G401 (cell line): ENCODE measurements around the gene NLGN1. TPM values are rescaled to one million over a fixed set of nuclear protein-coding genes. Genes with fewer than 3 reads are reported as not detected.

Experiments used
- DNase-seq: peaks from one replicate; pipeline ENCODE4 v3.0.0-alpha.2; 2015; ENCODE audit warnings: low spot score
- in situ Hi-C: cut with HindIII; loops from 2 replicates; pipeline ENCODE4 v1.10.0; 2016; ENCODE audit warnings: low sequenced_read_pairs, mixed read lengths
- total RNA-seq: library from RNA; depleted of rRNA; stranded (reverse); fragments of >200 nt; shearing (Covaris generic); gene quantifications from 2 replicates; pipeline ENCODE4 v1.2.3, GENCODE V29; 2014

The NLGN1 gene
- total RNA-seq, 1 experiment from 2014 or later = 11.2 TPM

- in situ Hi-C loops = no loop called here
- DNase-seq = peak; percentile 27
Measured at GRCh38 chr3:173986861-173987410, 589.4 kb downstream of the NLGN1 start.

GRCh38 chr3:173988909-173989308 is 591.4 kb downstream of the NLGN1 start:
- DNase-seq = no peak
- in situ Hi-C loops = no loop called here

GRCh38 chr3:173992416-173992815 is 594.9 kb downstream of the NLGN1 start:
- in situ Hi-C loops = no loop called here
- no peak for DNase-seq

- in situ Hi-C loops = no loop called here
- DNase-seq = peak; percentile 29
Measured at GRCh38 chr3:173993299-173993698, 595.8 kb downstream of the NLGN1 start.

GRCh38 chr3:174000675-174001074 is 603.1 kb downstream of the NLGN1 start:
- DNase-seq = no peak
- in situ Hi-C loops = no loop called here

DNA sequence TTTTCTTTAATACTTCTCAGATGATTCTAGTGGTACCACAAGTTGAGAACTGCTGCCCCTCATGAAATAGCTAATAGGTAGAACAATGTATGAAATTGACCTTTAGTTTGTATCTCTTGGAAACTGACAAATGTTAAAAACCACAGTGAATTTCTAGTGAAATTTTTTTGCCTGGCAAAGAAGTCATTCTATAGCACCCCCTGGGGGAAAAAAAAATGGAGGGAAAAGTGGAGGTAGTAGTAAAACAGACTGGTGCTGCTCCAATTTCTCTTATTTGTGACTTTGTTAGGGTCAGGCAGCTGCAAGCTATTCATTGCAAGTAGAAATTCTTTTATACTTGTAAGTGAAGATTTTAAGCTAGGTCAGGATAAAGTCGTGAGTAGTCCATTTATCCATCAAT is 605.0 kb downstream of the NLGN1 start:
- in situ Hi-C loops = no loop called here
- DNase-seq = no peak

- in situ Hi-C loops = no loop called here
- no peak for DNase-seq
Measured at GRCh38 chr3:174010907-174011306, 613.4 kb downstream of the NLGN1 start.

DNA sequence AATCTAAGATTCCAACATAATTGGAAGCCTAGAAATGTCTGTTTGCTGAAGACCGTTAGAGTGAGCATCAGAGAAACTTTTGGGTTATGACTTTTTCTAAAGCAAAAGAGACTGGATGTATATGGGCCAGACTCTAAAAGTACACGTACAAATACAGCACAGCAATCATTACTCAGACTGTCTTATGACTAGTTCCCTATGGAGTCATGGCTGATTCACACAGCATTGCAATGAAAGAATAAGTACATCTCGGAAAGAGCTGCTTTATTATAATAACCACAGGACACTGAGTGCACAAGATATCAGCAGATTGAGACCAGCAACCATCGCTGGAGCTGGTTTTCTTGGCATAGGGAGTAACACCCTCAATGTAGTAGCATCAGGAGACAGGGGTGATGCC is 618.6 kb downstream of the NLGN1 start:
- no peak for DNase-seq

DNA sequence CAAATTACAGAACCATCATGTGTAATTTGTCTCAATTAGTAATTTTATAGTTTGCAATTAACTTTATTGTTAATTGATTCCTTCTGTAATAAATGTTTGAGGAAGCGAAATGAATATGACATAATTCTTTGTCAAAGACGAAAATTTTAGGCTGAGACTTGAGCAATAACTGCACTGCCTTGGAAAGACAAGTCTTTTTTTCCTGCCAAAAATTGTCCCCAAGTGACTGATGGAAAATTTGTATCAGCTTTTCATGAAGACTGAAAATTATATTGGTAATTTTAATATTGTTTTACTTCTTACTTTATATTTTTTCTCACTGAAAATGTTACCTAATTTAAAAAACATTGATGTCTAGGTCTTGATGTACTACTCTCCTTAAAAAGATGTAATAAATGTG is 622.6 kb downstream of the NLGN1 start:
- in situ Hi-C loops = no loop called here
- no peak for DNase-seq

More for the DNA sequence above, 618.6 kb downstream of the NLGN1 start:
- in situ Hi-C loops = no loop called here

- DNase-seq = peak; percentile 90
- in situ Hi-C loops = no loop called here
Measured at GRCh38 chr3:174023421-174023820, 625.9 kb downstream of the NLGN1 start.

DNA sequence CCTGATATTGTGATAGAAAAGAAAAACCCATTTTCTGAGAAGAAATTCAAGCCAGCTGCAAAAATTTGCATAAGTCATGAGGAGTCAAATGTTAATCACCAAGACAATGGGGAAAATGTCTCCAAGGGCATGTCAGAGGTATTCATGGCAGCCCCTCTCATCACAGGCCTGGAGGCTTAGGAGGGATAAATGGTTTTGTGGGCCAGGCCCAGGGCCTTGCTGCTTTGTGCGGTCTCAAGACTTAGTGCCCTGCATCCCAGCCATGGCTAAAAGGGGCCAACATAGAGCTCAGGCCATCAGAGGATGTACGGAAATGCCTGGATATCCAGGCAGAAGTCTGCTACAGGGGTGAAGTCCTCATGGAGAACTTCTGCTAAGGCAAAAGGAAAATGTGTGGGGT is 631.1 kb downstream of the NLGN1 start:
- DNase-seq = no peak
- in situ Hi-C loops = no loop called here

DNA sequence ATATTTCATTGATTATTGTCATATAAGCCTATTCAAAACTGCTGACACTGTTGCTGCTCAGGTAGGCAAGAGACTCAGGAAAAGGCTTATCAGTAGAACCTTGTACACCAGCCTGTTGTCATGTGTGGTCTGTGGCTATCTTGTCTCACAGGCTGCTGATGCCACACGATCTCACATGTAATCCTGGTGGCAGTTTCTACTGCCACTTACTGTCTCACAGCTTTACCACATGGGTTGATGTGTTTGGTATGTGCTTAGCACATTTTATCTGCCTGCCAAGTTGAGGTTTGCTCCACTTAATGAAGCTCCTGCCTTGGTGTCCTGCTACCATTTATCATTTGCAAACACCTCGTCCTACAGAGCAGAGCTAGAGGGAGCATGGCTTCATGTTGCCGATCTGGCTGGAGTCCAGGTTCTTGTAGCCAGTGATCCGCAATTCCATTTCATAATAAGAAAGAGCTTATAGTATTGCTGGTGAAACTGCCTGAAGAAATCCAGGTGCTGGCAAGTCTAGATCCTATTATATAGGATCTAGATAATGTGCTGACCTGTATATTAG is 637.9 kb downstream of the NLGN1 start:
- in situ Hi-C loops = no loop called here
- peak; percentile 69 for DNase-seq

DNA sequence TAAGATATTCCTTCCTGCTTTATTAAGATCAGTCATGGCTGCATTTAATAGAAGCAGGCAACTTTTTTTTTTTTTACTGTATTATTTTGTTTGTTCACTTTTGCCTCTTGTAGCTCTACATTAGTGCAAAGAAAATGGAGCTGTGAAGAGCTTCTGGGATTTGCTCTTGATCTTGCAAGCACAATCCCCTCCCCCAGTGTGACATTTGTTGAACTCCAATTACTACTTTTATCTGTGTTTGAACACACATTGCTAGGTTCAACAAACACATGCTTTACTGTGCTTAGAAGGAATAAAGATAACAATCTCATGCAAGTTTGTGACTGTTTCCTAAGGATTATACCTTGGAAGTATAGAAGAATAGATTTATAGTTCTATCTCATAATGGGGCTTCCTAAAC is 648.8 kb downstream of the NLGN1 start:
- in situ Hi-C loops = no loop called here
- no peak for DNase-seq

DNA sequence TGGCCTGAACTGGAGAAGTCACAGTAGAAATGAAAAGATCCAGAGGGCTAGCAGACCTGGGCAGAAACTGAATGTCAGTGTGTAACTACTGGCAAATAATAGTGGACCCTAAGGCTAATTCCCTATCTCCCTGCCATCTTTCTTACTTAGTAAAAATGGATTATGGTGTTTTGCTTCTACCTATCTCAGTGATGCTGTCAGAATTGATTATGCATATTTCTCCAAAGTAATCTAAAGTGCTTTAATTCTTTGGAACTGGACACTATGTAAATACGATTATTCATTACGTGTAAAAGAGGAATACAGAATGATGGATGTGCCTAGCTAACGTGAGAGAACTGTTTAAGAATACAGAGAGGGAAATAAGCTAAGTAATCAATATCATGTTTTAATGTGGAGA is 651.9 kb downstream of the NLGN1 start:
- no peak for DNase-seq
- in situ Hi-C loops = no loop called here

DNA sequence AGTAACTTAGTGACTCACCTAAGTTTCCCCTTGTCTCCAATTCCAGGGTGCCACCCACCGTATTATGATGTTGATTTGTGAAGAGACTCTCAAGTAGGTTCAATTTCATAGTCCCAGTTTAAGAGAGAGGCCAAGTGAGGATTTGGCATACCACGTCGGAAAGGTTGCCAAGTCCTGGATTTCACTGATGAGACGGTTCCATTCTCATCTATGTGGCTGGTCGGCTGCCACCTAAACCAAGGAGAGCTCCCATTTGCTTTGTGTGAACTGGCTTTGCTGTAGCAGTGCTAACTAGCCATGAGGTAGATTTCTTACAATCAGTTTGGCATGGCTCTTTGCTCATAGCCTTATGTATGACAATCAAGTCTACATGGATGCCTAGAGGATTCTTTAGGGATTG is 653.6 kb downstream of the NLGN1 start:
- in situ Hi-C loops = no loop called here
- peak; percentile 82 for DNase-seq

DNA sequence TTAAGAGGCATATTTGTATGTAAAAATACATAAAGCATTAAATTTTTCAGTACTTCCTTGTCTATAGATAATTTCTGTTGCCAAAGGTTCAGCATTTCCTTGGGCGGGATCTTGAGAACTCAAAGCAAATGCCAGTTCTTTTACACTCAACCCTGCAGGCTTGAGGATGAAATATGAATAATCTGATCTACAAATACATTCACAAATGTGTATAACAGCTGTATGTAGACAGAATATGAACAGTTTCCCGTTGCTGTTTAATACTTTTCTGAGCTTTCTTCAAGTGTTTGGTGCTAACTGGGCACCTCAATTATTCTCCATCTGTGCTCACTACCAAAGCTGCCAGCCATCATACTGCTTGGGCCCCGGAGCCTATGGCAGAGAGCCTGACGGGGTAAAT is 661.3 kb downstream of the NLGN1 start:
- DNase-seq = no peak
- in situ Hi-C loops = no loop called here

DNA sequence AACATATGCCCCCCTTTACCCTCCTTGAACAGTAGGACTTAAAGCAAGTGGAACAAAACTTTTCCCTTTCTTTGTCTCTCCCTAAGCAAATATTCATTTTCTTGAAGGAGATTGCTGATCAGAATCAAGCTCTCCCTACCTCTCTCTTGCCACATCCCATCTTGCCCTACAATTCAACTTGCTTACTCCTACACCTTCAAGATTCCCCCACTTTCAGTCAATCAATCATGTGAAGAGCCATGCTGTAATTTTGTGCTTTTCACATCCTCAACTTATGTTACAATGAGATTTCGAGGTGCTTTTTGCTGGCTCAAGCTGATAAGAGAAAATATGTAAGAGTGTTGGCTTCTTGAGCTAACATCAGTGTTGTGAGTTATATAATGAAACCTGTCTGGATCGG is 662.9 kb downstream of the NLGN1 start:
- DNase-seq = no peak
- in situ Hi-C loops = no loop called here

GRCh38 chr3:174061162-174061561 is 663.6 kb downstream of the NLGN1 start:
- in situ Hi-C loops = no loop called here
- DNase-seq = no peak

- in situ Hi-C loops = no loop called here
- DNase-seq = no peak
Measured at GRCh38 chr3:174061731-174062130, 664.2 kb downstream of the NLGN1 start.

DNA sequence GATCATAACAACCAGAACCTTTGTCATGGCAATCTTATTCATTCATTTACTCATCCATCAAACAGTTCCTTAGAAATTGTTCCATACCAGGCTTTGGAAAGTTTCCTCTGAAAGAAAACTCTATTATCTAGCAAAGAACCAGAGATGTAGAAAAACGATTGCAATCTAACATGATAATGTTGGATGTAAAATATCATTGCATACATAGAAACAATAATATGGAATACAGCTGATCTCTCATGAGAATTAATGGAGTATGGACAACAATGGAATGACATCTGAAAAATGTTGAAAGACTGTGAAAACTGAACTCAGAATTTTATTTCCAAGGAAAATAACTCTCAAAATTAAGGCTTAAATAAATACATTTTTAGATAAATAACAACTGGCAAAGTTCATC is 665.4 kb downstream of the NLGN1 start:
- no peak for DNase-seq
- in situ Hi-C loops = no loop called here

- in situ Hi-C loops = no loop called here
Measured at GRCh38 chr3:174068035-174068434, 670.5 kb downstream of the NLGN1 start.

GRCh38 chr3:174072675-174073074 is 675.1 kb downstream of the NLGN1 start:
- in situ Hi-C loops = no loop called here
- DNase-seq = no peak

More at GRCh38 chr3:174068035-174068434, 670.5 kb downstream of the NLGN1 start:
- no peak for DNase-seq
